ENCODE results near the gene LRRC15.

- TF ChIP-seq POLR2A (IDR thresholded peaks at IDR 0.05): no peak
- no peak for TF ChIP-seq CTCF (IDR thresholded peaks at IDR 0.05)
- no peak for TF ChIP-seq POLR2AphosphoS5 (IDR thresholded peaks at IDR 0.05)
Observed at GRCh38 chr3:194337965-194338753, 31.4 kb downstream of the LRRC15 start.
